CD4-positive, alpha-beta T cell treated with Interleukin-4 for 1 hour (primary cell): ENCODE data around the gene DHTKD1.
"Not testable (repeated sequence)": the region's sequence is repeated elsewhere in the genome, so short reads cannot be mapped to it uniquely, and the experiment has no call there.

ENCODE experiments used
- DNase-seq, 2 donors: peaks; one replicate each; pipeline ENCODE4 v3.0.0-alpha.2; 2020 to 2022

DHTKD1 gene

GRCh38 chr10:12150163-12150562 is 81.4 kb downstream of the DHTKD1 start:
- DNase-seq, result no peak

GRCh38 chr10:12154516-12154915 is 85.8 kb downstream of the DHTKD1 start:
- no peak for DNase-seq

GRCh38 chr10:12156367-12157123 is 87.8 kb downstream of the DHTKD1 start:
- no peak for DNase-seq

GRCh38 chr10:12158111-12158510 is 89.4 kb downstream of the DHTKD1 start:
- DNase-seq, result peak in 1 of 2 donors; percentile 7

GRCh38 chr10:12160664-12161063 is 91.9 kb downstream of the DHTKD1 start:
- DNase-seq, result no peak

GRCh38 chr10:12162927-12163326 is 94.2 kb downstream of the DHTKD1 start:
- DNase-seq, result no peak

DNA sequence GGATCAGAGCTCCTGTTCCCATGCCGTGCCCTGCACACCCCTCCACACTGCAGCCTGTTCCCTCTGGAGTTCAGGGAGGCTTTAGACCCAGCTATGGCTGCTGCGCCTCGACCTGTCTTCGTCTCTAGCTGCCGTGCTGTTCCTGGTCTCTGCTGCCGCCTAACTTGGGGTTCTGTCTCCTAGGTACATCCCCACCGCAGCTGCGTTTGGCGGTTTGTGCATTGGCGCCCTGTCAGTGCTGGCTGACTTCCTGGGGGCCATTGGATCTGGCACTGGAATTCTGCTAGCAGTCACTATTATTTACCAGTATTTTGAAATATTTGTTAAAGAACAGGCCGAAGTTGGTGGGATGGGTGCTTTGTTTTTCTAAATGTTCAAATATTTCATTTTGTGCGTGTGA is 95.3 kb downstream of the DHTKD1 start:
- no peak for DNase-seq

DNA sequence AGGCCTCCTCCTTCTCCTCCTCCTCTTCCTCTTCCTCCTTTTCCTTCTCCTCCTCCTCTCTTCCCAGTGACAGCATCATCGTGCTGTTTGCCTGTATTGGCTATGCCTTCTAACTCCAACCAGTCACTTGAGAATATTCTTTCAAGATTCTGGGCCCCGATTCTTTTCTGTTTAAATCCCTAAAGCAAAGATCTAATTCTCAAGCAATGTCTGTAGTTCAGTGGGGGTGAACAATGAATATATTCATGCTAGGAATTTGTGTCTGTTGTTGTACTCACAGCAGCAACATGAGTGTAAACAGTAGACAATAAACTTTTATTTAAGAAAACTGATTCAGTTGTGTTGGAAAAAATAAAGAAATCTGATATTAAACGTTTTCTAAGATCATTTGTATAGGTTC is 96.3 kb downstream of the DHTKD1 start:
- DNase-seq, result no peak

DNA sequence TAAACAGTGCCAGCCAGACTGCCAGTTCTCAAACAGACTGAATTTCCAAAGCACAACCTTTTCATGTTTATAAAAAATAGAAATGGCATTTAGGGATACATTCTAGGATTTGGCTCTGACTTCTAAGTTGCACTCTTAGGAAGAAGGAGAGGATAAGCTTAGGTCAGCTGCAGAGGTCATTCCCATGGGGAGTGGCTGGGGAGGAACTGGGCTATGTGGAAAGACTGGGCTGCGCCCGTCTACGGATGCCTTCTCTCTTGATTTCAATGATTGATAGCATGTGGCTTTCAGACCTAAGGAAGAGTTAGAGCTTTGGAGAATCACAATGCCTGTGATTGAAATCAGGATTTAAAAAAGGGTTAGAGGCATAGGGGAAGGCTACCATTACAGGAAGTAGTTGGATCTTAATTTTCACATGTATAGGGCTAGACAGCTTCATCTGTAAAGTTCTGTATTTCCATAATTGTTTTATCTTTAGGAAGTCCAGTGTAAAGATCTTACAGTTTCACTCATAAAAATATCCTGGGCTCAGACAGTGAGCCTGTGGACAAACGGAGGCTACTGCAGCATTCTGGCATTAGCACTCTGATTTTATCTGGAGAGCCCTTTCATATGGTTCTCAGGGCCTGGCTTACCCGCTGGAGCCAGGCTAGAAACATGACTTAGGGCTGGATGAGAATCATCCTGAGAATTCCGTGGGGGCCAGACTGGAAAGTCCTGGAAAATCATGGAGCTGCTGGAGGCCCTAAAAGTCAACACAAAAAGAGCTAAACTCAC is 97.4 kb downstream of the DHTKD1 start:
- no peak for DNase-seq

DNA sequence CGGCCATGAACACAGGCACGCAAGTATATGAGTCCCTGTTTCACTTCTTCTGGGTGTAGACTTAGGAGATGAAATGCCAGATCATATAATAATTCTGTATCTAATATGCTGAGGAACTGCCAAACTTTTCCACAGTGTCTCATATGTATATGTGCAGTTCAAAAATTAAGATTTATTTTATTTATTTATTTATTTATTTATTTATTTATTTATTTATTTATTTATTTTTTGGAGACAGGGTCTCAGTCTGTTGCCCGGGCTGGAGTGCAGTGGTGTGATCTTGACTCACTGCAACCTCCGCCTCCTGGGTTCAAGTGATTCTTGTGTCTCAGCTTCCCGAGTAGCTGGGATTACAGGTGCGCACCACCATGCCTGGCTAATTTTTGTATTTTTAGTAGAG is 102.8 kb downstream of the DHTKD1 start:
- DNase-seq, result not testable (repeated sequence)
